B cell (primary cell): ENCODE results near the gene SLC22A12. TPM values are rescaled to one million over a fixed set of nuclear protein-coding genes. Genes with fewer than 3 reads are reported as not detected.

Experiments used
- ATAC-seq: fragments of 200-7000 bp; cut with Tn5 transposase; one replicate; pipeline ENCODE4 v1.10.0; 2021; ENCODE audit warnings: low read depth, mild to moderate bottlenecking, moderate number of reproducible peaks, moderate library complexity
- CTCF ChIA-PET: fragments of 350-600 bp; sonication (Branson Sonifier 250); formaldehyde crosslinking; loops from one replicate; lab custom pipeline; 2021; ENCODE audit warnings: antibody characterized with exemption, inconsistent platforms; lab: Charles Lee
- POLR2A ChIA-PET: fragments of 350-600 bp; sonication (Branson Sonifier 250); formaldehyde crosslinking; loops from one replicate; lab custom pipeline; 2021; ENCODE audit warnings: antibody characterized with exemption; lab: Charles Lee
- DNase-seq: peaks from one replicate; pipeline ENCODE4 v3.0.0; 2013
- H2AFZ ChIP-seq: 2 replicates; pipeline ENCODE4 v1.6.1; 2012; ENCODE audit warnings: mild to moderate bottlenecking, low read depth, low read length; ENCODE audit not compliant: insufficient read depth, poor library complexity, severe bottlenecking
- H3K27ac ChIP-seq, 2 donors: 1 replicate in 1 of 2; 2 replicates in 1 of 2; pipeline ENCODE4 v1.5.1; 2012 to 2013; ENCODE audit warnings: low read length in 2 of 2, mild to moderate bottlenecking in 2 of 2, moderate library complexity in 1 of 2
- H3K27me3 ChIP-seq, 4 experiments: fragments of 200-600 bp in 1 of 4; sonication (generic) in 1 of 4; replicated peaks in 1 of 4; 1 replicate in 2 of 4; 2 replicates in 2 of 4; pipeline versions ENCODE4 v1.6.1 to v1.7.0; 2013 to 2016; ENCODE audit warnings: low read length in 3 of 4, mild to moderate bottlenecking in 2 of 4, mixed read lengths in 1 of 4, moderate library complexity in 1 of 4; ENCODE audit not compliant: insufficient read depth in 4 of 4, control insufficient read depth in 3 of 4; ENCODE audit errors: control extremely low read depth in 1 of 4
- H3K36me3 ChIP-seq, 2 experiments: replicated peaks in 1 of 2; 1 replicate in 1 of 2; 2 replicates in 1 of 2; pipeline versions ENCODE4 v1.6.1 to v1.7.1; 2013; ENCODE audit warnings: low read length in 1 of 2; ENCODE audit not compliant: insufficient read depth in 2 of 2, control insufficient read depth in 1 of 2; ENCODE audit errors: control extremely low read depth in 1 of 2, extremely low read depth in 1 of 2
- H3K4me1 ChIP-seq, 2 donors: fragments of 200-600 bp in 1 of 2; sonication (generic) in 1 of 2; 1 replicate in 1 of 2; 2 replicates in 1 of 2; pipeline versions ENCODE4 v1.5.1 to v1.6.1; 2013 to 2017; ENCODE audit warnings: low read length in 2 of 2; ENCODE audit not compliant: control insufficient read depth in 2 of 2, insufficient read depth in 2 of 2
- H3K4me2 ChIP-seq: replicated peaks from 2 replicates; pipeline ENCODE3; 2012; ENCODE audit warnings: mild to moderate bottlenecking, low read depth, low read length; ENCODE audit not compliant: poor library complexity, severe bottlenecking
- H3K4me3 ChIP-seq, 5 experiments: fragments of 200-600 bp in 1 of 5; sonication (generic) in 1 of 5; 1 replicate in 3 of 5; 2 replicates in 2 of 5; pipeline versions ENCODE4 v1.5.1 to v1.7.0; 2011 to 2016; ENCODE audit warnings: low read length in 4 of 5, mild to moderate bottlenecking in 4 of 5, low read depth in 2 of 5, control low read depth in 1 of 5, moderate library complexity in 1 of 5; ENCODE audit not compliant: insufficient read depth in 1 of 5; ENCODE audit errors: control extremely low read depth in 1 of 5, extremely low read depth in 1 of 5
- H3K79me2 ChIP-seq: fragments of 200-600 bp; sonication (generic); one replicate; pipeline ENCODE4 v1.6.0; 2016; ENCODE audit warnings: low read length; ENCODE audit not compliant: control insufficient read depth, insufficient read depth
- H3K9ac ChIP-seq: fragments of 200-600 bp; sonication (generic); 2 replicates; pipeline ENCODE4 v1.6.1; 2017; ENCODE audit warnings: mild to moderate bottlenecking, low read length, moderate library complexity
- H3K9me3 ChIP-seq, 3 donors: one replicate each; pipeline versions ENCODE4 v1.6.1 to v1.7.1; 2013; ENCODE audit warnings: low read length in 2 of 3; ENCODE audit not compliant: control insufficient read depth in 2 of 3, insufficient read depth in 1 of 3; ENCODE audit errors: control extremely low read depth in 1 of 3
- H4K20me1 ChIP-seq: 2 replicates; pipeline ENCODE4 v1.6.0; 2012; ENCODE audit warnings: mild to moderate bottlenecking, low read length; ENCODE audit not compliant: insufficient read depth, control insufficient read depth, poor library complexity, severe bottlenecking
- H3K27ac Mint-ChIP-seq: one replicate; pipeline ENCODE4 v1.8.0; 2021; ENCODE audit warnings: mixed read lengths
- H3K27me3 Mint-ChIP-seq: one replicate; pipeline ENCODE4 v1.8.0; 2021; ENCODE audit warnings: mixed read lengths
- H3K4me1 Mint-ChIP-seq: one replicate; pipeline ENCODE4 v1.8.0; 2021; ENCODE audit warnings: mixed read lengths
- H3K4me3 Mint-ChIP-seq: one replicate; pipeline ENCODE4 v1.8.0; 2021; ENCODE audit warnings: mixed read lengths
- H3K9me3 Mint-ChIP-seq: one replicate; pipeline ENCODE4 v1.8.0; 2022; ENCODE audit warnings: mixed read lengths; ENCODE audit not compliant: insufficient read depth
- EZH2 ChIP-seq: IDR thresholded peaks from 2 replicates; pipeline ENCODE4 v1.6.1; 2012; ENCODE audit warnings: borderline replicate concordance, low read depth, mild to moderate bottlenecking, moderate library complexity, low read length; ENCODE audit not compliant: insufficient read depth, poor library complexity, severe bottlenecking
- WGBS: methylation state at CpG from one replicate; pipeline ENCODE4 v1.1.5; 2013; ENCODE audit warnings: missing lambda C conversion rate; ENCODE audit not compliant: insufficient coverage; 5-methylcytosine and 5-hydroxymethylcytosine counted together
- intact Hi-C: fragments of 100-400 bp; cut with micrococcal nuclease; formaldehyde crosslinking; loops from one replicate; pipeline ENCODE4 v1.10.0; 2022
- polyA plus RNA-seq: library from polyadenylated mRNA; depleted of rRNA; stranded (reverse); fragments of >200 nt; gene quantifications from 2 replicates; pipeline ENCODE4 v1.2.3, GENCODE V29; 2012
- total RNA-seq, 2 donors: library from RNA; stranded (reverse); fragments of 120-200 nt in 1 of 2; gene quantifications; 1 replicate in 1 of 2; 2 replicates in 1 of 2; pipeline versions ENCODE4 v1.2.3 to v1.2.4, GENCODE V29; 2013 to 2022
- TF ChIP-seq, protein P1 (sequence below): fragments of 200-600 bp; IDR thresholded peaks from one replicate; pipeline ENCODE4 v1.8.0; 2022; ENCODE audit warnings: antibody characterized with exemption, mild to moderate bottlenecking

The SLC22A12 gene
- total and polyA plus RNA-seq, 2 donors (not counting 1 experiment from before 2014, with no cell fraction given), result not detected

DNA sequence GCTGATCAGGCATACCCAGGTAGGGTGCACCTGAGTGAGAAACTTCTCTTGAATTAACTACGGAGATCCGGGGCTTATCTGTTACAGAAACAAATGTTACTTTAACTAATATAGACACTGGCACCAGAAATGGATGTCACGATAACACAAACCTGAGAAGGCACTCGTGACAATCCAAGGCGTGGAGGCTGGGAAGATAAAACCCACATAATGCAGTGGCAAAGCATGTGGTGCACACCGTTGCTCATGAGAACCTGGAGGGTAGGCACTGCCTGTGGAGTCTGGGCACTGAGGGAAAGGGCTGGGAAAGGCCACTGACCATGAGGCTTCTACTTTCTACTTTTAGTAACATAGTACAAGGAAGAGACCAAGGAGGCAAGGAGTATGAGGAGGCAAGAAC is 22.6 kb downstream of the SLC22A12 start:
- CTCF ChIA-PET, result no interaction called here
- H3K79me2 ChIP-seq, result no peaks in the 10 kb centered on the region
- peaks cover 6% of the 10 kb centered on the region for H3K27me3 Mint-ChIP-seq

DNA sequence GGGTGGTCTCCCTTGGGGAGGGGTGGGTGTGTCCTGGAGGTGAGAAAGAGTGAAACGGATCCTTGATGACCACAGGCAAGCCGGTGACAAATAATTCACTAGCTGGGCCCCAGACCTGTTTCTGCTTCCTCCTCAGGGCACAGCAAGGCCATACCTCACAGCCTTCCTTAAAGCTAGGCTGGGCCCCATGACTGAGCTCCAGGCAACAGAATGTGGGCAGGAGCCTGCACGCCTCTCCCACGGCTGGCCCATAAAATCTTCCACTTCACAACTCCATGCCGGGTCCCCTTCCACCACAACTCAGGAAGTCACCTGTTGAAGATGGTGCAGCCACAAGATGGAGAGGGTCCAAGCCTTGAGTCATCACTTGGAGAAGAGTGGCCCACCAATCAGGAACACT is 23.9 kb downstream of the SLC22A12 start:
- WGBS, result 46% methylated on average over 4 of the region's 5 CpGs
- intact Hi-C loops, result no loop called here
- CTCF ChIA-PET, result interaction anchor here (1.0 kb wide), 1 partner anchor 166 kb away, joined by 4 read pairs; no protein-coding TSS in a partner anchor

More for the DNA sequence above, 22.6 kb downstream of the SLC22A12 start:
- no peak overlapping the region for H3K27ac ChIP-seq
- no peak overlapping the region for H3K9ac ChIP-seq
- POLR2A ChIA-PET, result no interaction called here
- ATAC-seq (no peak), DNase-seq (no peak)
- H4K20me1 ChIP-seq, result no peaks in the 10 kb centered on the region
- TF ChIP-seq, protein P1, sequence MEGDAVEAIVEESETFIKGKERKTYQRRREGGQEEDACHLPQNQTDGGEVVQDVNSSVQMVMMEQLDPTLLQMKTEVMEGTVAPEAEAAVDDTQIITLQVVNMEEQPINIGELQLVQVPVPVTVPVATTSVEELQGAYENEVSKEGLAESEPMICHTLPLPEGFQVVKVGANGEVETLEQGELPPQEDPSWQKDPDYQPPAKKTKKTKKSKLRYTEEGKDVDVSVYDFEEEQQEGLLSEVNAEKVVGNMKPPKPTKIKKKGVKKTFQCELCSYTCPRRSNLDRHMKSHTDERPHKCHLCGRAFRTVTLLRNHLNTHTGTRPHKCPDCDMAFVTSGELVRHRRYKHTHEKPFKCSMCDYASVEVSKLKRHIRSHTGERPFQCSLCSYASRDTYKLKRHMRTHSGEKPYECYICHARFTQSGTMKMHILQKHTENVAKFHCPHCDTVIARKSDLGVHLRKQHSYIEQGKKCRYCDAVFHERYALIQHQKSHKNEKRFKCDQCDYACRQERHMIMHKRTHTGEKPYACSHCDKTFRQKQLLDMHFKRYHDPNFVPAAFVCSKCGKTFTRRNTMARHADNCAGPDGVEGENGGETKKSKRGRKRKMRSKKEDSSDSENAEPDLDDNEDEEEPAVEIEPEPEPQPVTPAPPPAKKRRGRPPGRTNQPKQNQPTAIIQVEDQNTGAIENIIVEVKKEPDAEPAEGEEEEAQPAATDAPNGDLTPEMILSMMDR, result no peak
- no peak for TF ChIP-seq EZH2
- peak overlapping the region; percentile 28 for H3K27ac Mint-ChIP-seq
- no peaks in the 10 kb centered on the region for H3K36me3 ChIP-seq
- WGBS, result 93% methylated on average over 4 of the region's 6 CpGs
- peaks cover 0 to 3% (median 0%) of the 10 kb centered on the region in 3 donors for H3K9me3 ChIP-seq
- intact Hi-C loops, result no loop called here
- no peak overlapping the region for H2AFZ ChIP-seq
- H3K4me1 ChIP-seq, result peaks cover 0 to 3% of the 10 kb centered on the region in 2 donors
- H3K27me3 ChIP-seq, result no peaks in the 10 kb centered on the region
- H3K4me2 ChIP-seq, result no peak overlapping the region
- H3K9me3 Mint-ChIP-seq, result no peaks in the 10 kb centered on the region
- peaks cover 2% of the 10 kb centered on the region for H3K4me1 Mint-ChIP-seq
- H3K4me3 Mint-ChIP-seq, result no peak overlapping the region
- no peak overlapping the region for H3K4me3 ChIP-seq

More for the DNA sequence above, 23.9 kb downstream of the SLC22A12 start:
- Histone ChIP-seq H3K27ac (no peak overlapping the region), H3K4me2 (no peak overlapping the region), H3K4me3 (no peak overlapping the region), H3K79me2 (no peaks in the 10 kb centered on the region), H3K36me3 (no peaks in the 10 kb centered on the region), H3K9me3 (peaks cover 0 to 3% (median 0%) of the 10 kb centered on the region in 3 donors), H3K9ac (no peak overlapping the region), H2AFZ (no peak overlapping the region), H3K4me1 (no peaks in the 10 kb centered on the region), H4K20me1 (no peaks in the 10 kb centered on the region), H3K27me3 (no peaks in the 10 kb centered on the region)
- H3K9me3 Mint-ChIP-seq, result no peaks in the 10 kb centered on the region
- H3K27me3 Mint-ChIP-seq, result peaks cover 6% of the 10 kb centered on the region
- no peaks in the 10 kb centered on the region for H3K4me1 Mint-ChIP-seq
- ATAC-seq, result no peak
- TF ChIP-seq EZH2, result no peak
- TF ChIP-seq, protein P1, result no peak
- no peak overlapping the region for H3K27ac Mint-ChIP-seq
- H3K4me3 Mint-ChIP-seq, result no peak overlapping the region
- POLR2A ChIA-PET, result interaction anchor here (0.6 kb wide), 1 partner anchor 344 kb away, joined by 5 read pairs; no protein-coding TSS in a partner anchor
- no peak for DNase-seq
